HCT116 (cell line): Measurements from ENCODE around the gene COPS9. TPM values are rescaled to one million over a fixed set of nuclear protein-coding genes. Genes with fewer than 3 reads are reported as not detected.

Experiments
- ATAC-seq: fragments of 200-7000 bp; cut with Tn5 transposase; 2 replicates; pipeline ENCODE4 v1.9.1; 2020; ENCODE audit warnings: mild to moderate bottlenecking, moderate library complexity
- BruUV-seq: library from RNA; stranded (reverse); fragments of 400-500 nt; replicated peaks from 2 replicates; lab custom pipeline; 2021; lab: Mats Ljungman, UMichigan
- CTCF ChIA-PET: fragments of 300-600 bp; sonication (Branson Sonifier 250); formaldehyde crosslinking; loops from one replicate; lab custom pipeline; 2021; ENCODE audit warnings: antibody characterized with exemption; lab: Charles Lee
- POLR2A ChIA-PET: fragments of 300-600, 350-600 bp; sonication (Branson Sonifier 250); formaldehyde crosslinking; loops from one replicate; lab custom pipeline; 2021; ENCODE audit warnings: antibody characterized with exemption; lab: Charles Lee
- RAD21 ChIA-PET, 2 experiments: fragments of 300-600 bp; sonication (Branson Sonifier 250); formaldehyde crosslinking; loops; one replicate each; lab custom pipeline; 2023; ENCODE audit warnings: low total read pairs in 2 of 2; ENCODE audit not compliant: uncharacterized antibody in 2 of 2, unreplicated experiment in 2 of 2, low non-redundant PET in 1 of 2; lab: Charles Lee
- DNase-seq: peaks from one replicate; pipeline ENCODE4 v3.0.0-alpha.2; 2010; ENCODE audit warnings: low read depth, low spot score
- H2AFZ ChIP-seq: fragments of 200-600 bp; shearing (Covaris generic), sonication (generic); 2 replicates; pipeline ENCODE4 v1.6.1; 2017; ENCODE audit warnings: low read depth, mixed run types, mixed read lengths, antibody characterized with exemption, low read length; ENCODE audit not compliant: poor library complexity, severe bottlenecking
- H3K27ac ChIP-seq: 2 replicates; pipeline ENCODE4 v1.5.1; 2012; ENCODE audit warnings: low read depth, low read length
- H3K27me3 ChIP-seq: fragments of 200-600 bp; sonication (generic); 2 replicates; pipeline ENCODE4 v1.6.1; 2016; ENCODE audit warnings: mixed run types, low read length, mixed read lengths; ENCODE audit not compliant: insufficient read depth
- H3K36me3 ChIP-seq, 2 experiments: fragments of 200-500 bp in 1 of 2; fragments of 200-600 bp in 1 of 2; sonication (Bioruptor generic) in 1 of 2; sonication (generic) in 1 of 2; 2 replicates each; pipeline versions ENCODE4 v1.5.1 to v1.6.1; 2014 to 2016; ENCODE audit warnings: low read length in 2 of 2, inconsistent platforms in 1 of 2, mixed read lengths in 1 of 2, mixed run types in 1 of 2; ENCODE audit not compliant: insufficient read depth in 2 of 2, control insufficient read depth in 1 of 2
- H3K4me1 ChIP-seq, 2 experiments: fragments of 200-600 bp in 1 of 2; sonication (generic) in 1 of 2; 2 replicates each; pipeline versions ENCODE4 v1.5.1 to v1.6.1; 2012 to 2017; ENCODE audit warnings: low read length in 2 of 2, inconsistent platforms in 1 of 2, mild to moderate bottlenecking in 1 of 2, mixed read lengths in 1 of 2, mixed run types in 1 of 2, moderate library complexity in 1 of 2; ENCODE audit not compliant: insufficient read depth in 2 of 2, control insufficient read depth in 1 of 2
- H3K4me2 ChIP-seq: fragments of 200-600 bp; sonication (generic); 2 replicates; pipeline ENCODE4 v1.6.1; 2017; ENCODE audit warnings: mixed run types, low read length, mixed read lengths
- H3K4me3 ChIP-seq, 2 experiments: fragments of 200-600 bp in 1 of 2; sonication (generic) in 1 of 2; replicated peaks in 1 of 2; 2 replicates each; pipeline ENCODE4 v1.5.1; 2011 to 2016; ENCODE audit warnings: low read length in 2 of 2, control low read depth in 1 of 2, low read depth in 1 of 2, mild to moderate bottlenecking in 1 of 2, mixed read lengths in 1 of 2, mixed run types in 1 of 2
- H3K79me2 ChIP-seq: fragments of 200-600 bp; sonication (generic); 2 replicates; pipeline ENCODE4 v1.6.1; 2017; ENCODE audit warnings: mild to moderate bottlenecking, mixed run types, low read length, moderate library complexity, mixed read lengths; ENCODE audit not compliant: insufficient read depth
- H3K9ac ChIP-seq: fragments of 200-600 bp; sonication (generic); 2 replicates; pipeline ENCODE4 v1.6.1; 2016; ENCODE audit warnings: low read length, mixed read lengths
- H3K9me2 ChIP-seq: fragments of 200-600 bp; sonication (generic), shearing (Covaris generic); 2 replicates; pipeline ENCODE4 v1.6.1; 2017; ENCODE audit warnings: mixed run types, mild to moderate bottlenecking, moderate library complexity; ENCODE audit not compliant: insufficient read depth
- H3K9me3 ChIP-seq, 2 experiments: fragments of 200-500 bp in 1 of 2; fragments of 200-600 bp in 1 of 2; sonication (Bioruptor generic) in 1 of 2; sonication (generic) in 1 of 2; 2 replicates each; pipeline ENCODE4 v1.6.1; 2014 to 2017; ENCODE audit warnings: low read length in 2 of 2, mixed read lengths in 2 of 2, inconsistent platforms in 1 of 2, low read depth in 1 of 2, mild to moderate bottlenecking in 1 of 2, mixed run types in 1 of 2, moderate library complexity in 1 of 2; ENCODE audit not compliant: control insufficient read depth in 1 of 2, insufficient read depth in 1 of 2
- H4K20me1 ChIP-seq: fragments of 200-600 bp; sonication (generic), shearing (Covaris generic); 2 replicates; pipeline ENCODE4 v1.6.1; 2017; ENCODE audit warnings: mixed run types, mild to moderate bottlenecking, moderate library complexity; ENCODE audit not compliant: insufficient read depth
- CBX3 ChIP-seq: IDR thresholded peaks from 2 replicates; pipeline ENCODE4 v1.6.1; 2012; ENCODE audit warnings: low read depth
- CEBPB ChIP-seq: IDR thresholded peaks from 2 replicates; pipeline ENCODE4 v1.6.1; 2012; ENCODE audit warnings: low read depth
- CTCF ChIP-seq, 3 experiments: fragments of 200-600 bp in 1 of 3; sonication (generic) in 1 of 3; IDR thresholded peaks in 2 of 3; conservative IDR thresholded peaks in 1 of 3; 2 replicates each; pipeline ENCODE4 v1.5.1; 2012 to 2017; ENCODE audit warnings: low read depth in 2 of 3, low read length in 2 of 3, antibody characterized with exemption in 1 of 3, borderline replicate concordance in 1 of 3, control low read depth in 1 of 3, mild to moderate bottlenecking in 1 of 3, mixed read lengths in 1 of 3, mixed run types in 1 of 3, moderate library complexity in 1 of 3; ENCODE audit not compliant: insufficient read depth in 1 of 3
- EGR1 ChIP-seq: IDR thresholded peaks from 2 replicates; pipeline ENCODE4 v1.6.1; 2012; ENCODE audit warnings: low read depth
- ELF1 ChIP-seq: IDR thresholded peaks from 2 replicates; pipeline ENCODE4 v1.6.1; 2012; ENCODE audit warnings: low read depth, borderline replicate concordance
- EZH2 ChIP-seq: fragments of 200-600 bp; sonication (generic); IDR thresholded peaks from 2 replicates; pipeline ENCODE4 v1.6.1; 2017; ENCODE audit warnings: antibody characterized with exemption, mixed run types
- EZH2phosphoT487 ChIP-seq: fragments of 200-600 bp; IDR thresholded peaks from 2 replicates; pipeline ENCODE4 v1.6.1; 2018; ENCODE audit warnings: antibody characterized with exemption, borderline replicate concordance
- FOSL1 ChIP-seq: IDR thresholded peaks from 2 replicates; pipeline ENCODE4 v1.6.1; 2012; ENCODE audit warnings: low read depth
- POLR2AphosphoS5 ChIP-seq: IDR thresholded peaks from 2 replicates; pipeline ENCODE4 v1.6.1; 2011; ENCODE audit warnings: mild to moderate bottlenecking, low read depth, low read length, moderate library complexity
- SIN3A ChIP-seq: IDR thresholded peaks from 2 replicates; pipeline ENCODE4 v1.6.1; 2012; ENCODE audit warnings: low read depth
- SRF ChIP-seq: IDR thresholded peaks from 2 replicates; pipeline ENCODE4 v1.6.1; 2012; ENCODE audit warnings: low read depth
- TCF7L2 ChIP-seq: IDR thresholded peaks from 2 replicates; pipeline ENCODE4 v1.7.0; 2011; ENCODE audit warnings: borderline replicate concordance, inconsistent platforms; ENCODE audit not compliant: insufficient read depth, insufficient read length; ENCODE audit errors: extremely low read depth
- YY1 ChIP-seq: IDR thresholded peaks from 2 replicates; pipeline ENCODE4 v1.6.1; 2011; ENCODE audit warnings: low read length, low read depth, moderate library complexity, mild to moderate bottlenecking; ENCODE audit not compliant: insufficient replicate concordance; ENCODE audit errors: extremely low read depth
- ZFX ChIP-seq: fragments of 450-650 bp; IDR thresholded peaks from 2 replicates; pipeline ENCODE4 v1.6.1; 2017
- intact Hi-C: fragments of 100-400 bp; cut with micrococcal nuclease; formaldehyde crosslinking; loops from 2 replicates; pipeline ENCODE4 v1.10.0; 2022
- total RNA-seq: library from RNA; stranded (reverse); gene quantifications from one replicate; pipeline ENCODE4 v1.2.1, GENCODE V29; 2021; ENCODE audit not compliant: unreplicated experiment
- TF ChIP-seq, protein P1 (sequence below): IDR thresholded peaks from 2 replicates; pipeline ENCODE4 v1.6.1; 2012
- TF ChIP-seq, protein P2 (sequence below): IDR thresholded peaks from 2 replicates; pipeline ENCODE4 v1.6.1; 2011; ENCODE audit warnings: mild to moderate bottlenecking, low read length, moderate library complexity; ENCODE audit not compliant: insufficient replicate concordance; ENCODE audit errors: extremely low read depth

The COPS9 gene
- total RNA-seq, 1 experiment from 2014 or later: 111 TPM

DNA sequence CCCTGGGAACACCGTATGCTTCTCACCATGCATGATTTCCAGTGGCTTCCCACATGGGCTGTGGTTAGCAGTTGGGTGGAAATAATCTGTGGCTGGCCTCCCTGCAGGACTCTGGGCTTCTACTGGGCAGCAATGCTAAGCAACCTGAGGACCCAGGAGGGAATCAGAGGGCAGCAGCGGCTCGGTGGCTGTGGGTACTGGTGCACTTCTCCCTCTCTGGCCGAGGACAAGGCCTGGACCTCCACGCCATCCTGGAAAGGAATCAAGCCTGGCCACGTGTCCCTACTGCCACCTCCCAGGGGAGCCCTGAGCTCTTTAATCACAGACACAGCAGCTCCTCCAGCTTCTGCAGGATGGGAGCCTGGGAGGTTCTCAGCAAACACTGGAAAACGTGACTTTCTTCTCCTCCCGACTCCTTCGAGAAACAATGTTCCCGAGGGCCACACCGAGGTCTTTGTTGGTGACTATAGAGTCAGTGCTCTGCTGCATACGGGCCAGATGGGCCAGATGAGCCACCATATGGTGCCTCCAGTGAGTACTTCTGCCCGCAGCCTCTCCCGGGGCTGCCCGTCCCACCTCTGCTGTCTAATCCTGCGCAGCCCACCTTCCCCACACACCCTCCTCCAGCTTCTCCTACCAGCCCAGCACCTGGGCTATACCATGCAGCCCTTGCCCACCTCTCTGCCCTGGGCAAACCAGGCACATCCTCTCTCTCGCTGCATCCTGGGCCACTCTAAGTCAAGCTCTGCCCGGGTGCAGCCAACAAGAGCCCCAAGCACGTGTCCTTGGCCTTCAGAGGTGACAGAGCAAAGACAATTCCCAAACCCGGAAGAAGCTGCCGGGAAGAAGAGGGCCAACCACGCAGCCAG lies 47.1 kb upstream of the COPS9 start:
- Histone ChIP-seq H3K9me3 (peaks cover 0 to 6% of the 10 kb centered on the region in 2 experiments; a peak in 2 of 4 replicates), H3K36me3 (no peaks in the 10 kb centered on the region), H2AFZ (no peak overlapping the region), H3K9ac (no peak overlapping the region), H4K20me1 (no peaks in the 10 kb centered on the region), H3K27ac (no peak overlapping the region), H3K9me2 (no peaks in the 10 kb centered on the region), H3K4me2 (no peak overlapping the region), H3K4me3 (no peak overlapping the region), H3K27me3 (peaks cover 6% of the 10 kb centered on the region; the same call in 1 of the 2 replicates), H3K79me2 (no peaks in the 10 kb centered on the region), H3K4me1 (no peaks in the 10 kb centered on the region)
- RAD21 ChIA-PET: no interaction called here
- no peak for TF ChIP-seq TCF7L2
- CTCF ChIA-PET: no interaction called here
- no TSS peak for BruUV-seq
- POLR2A ChIA-PET: no interaction called here
- intact Hi-C loops: no loop called here
- DNase-seq (no peak), ATAC-seq (no peak)

DNA sequence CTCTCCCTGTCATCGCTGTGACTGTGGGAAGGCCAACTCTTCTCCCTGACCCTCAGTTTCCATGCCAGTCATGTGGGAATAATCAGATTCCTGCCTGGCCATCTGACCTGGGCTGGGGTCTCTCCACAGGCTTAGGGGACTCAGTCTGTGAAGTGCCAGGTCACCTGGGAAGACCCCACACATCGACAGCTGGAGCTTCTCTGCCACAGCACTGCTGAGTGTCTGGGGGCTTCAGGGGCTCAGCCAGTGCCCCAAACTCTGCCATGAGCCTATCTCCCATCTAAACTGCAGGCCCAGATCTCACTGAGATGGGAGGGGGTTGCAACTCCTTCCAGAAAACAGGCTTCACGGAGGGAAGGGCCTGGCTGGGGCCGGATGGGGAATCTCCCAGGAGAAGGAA lies 46.4 kb upstream of the COPS9 start:
- no peak for TF ChIP-seq FOSL1
- TF ChIP-seq EZH2phosphoT487: no peak
- TF ChIP-seq EZH2: no peak
- no peak for TF ChIP-seq ZFX
- TF ChIP-seq YY1: no peak
- no peak for TF ChIP-seq SIN3A
- TF ChIP-seq, protein P1, sequence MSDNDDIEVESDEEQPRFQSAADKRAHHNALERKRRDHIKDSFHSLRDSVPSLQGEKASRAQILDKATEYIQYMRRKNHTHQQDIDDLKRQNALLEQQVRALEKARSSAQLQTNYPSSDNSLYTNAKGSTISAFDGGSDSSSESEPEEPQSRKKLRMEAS: no peak
- TF ChIP-seq CTCF (IDR thresholded peaks at IDR 0.05 in 2 of 3, conservative IDR thresholded peaks at IDR 0.05 in 1 of 3; ENCODE audit: borderline replicate concordance in 1 of 3, insufficient read depth in 1 of 3, low read depth in 2 of 3, low read length in 2 of 3): no peak
- no peak for TF ChIP-seq POLR2AphosphoS5
- TF ChIP-seq SRF: no peak
- TF ChIP-seq CEBPB: no peak
- TF ChIP-seq, protein P2, sequence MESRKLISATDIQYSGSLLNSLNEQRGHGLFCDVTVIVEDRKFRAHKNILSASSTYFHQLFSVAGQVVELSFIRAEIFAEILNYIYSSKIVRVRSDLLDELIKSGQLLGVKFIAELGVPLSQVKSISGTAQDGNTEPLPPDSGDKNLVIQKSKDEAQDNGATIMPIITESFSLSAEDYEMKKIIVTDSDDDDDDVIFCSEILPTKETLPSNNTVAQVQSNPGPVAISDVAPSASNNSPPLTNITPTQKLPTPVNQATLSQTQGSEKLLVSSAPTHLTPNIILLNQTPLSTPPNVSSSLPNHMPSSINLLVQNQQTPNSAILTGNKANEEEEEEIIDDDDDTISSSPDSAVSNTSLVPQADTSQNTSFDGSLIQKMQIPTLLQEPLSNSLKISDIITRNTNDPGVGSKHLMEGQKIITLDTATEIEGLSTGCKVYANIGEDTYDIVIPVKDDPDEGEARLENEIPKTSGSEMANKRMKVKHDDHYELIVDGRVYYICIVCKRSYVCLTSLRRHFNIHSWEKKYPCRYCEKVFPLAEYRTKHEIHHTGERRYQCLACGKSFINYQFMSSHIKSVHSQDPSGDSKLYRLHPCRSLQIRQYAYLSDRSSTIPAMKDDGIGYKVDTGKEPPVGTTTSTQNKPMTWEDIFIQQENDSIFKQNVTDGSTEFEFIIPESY: no peak
- TF ChIP-seq EGR1: no peak
- TF ChIP-seq ELF1: no peak
- no peak for TF ChIP-seq CBX3
- no peak overlapping the region for H3K4me2 ChIP-seq
- H3K27me3 ChIP-seq: peaks cover 10% of the 10 kb centered on the region; the same call in 1 of the 2 replicates
- BruUV-seq: no TSS peak
- no peaks in the 10 kb centered on the region for H3K79me2 ChIP-seq
- H3K9ac ChIP-seq: no peak overlapping the region
- H2AFZ ChIP-seq: no peak overlapping the region
- H3K36me3 ChIP-seq: no peaks in the 10 kb centered on the region
- H3K27ac ChIP-seq: no peak overlapping the region
- DNase-seq (no peak), ATAC-seq (no peak)
- peaks cover 0 to 3% of the 10 kb centered on the region in 2 experiments; a peak in 1 of 4 replicates for H3K9me3 ChIP-seq
- ChIA-PET RAD21 (no interaction called here), CTCF (no interaction called here), POLR2A (no interaction called here)
- H3K9me2 ChIP-seq: no peaks in the 10 kb centered on the region
- H4K20me1 ChIP-seq: no peaks in the 10 kb centered on the region
- H3K4me1 ChIP-seq: no peaks in the 10 kb centered on the region
- no peak overlapping the region for H3K4me3 ChIP-seq
- intact Hi-C loops: no loop called here
